Erythroblast (primary cell): ENCODE data around the gene IDH3G.

Source experiments
- GATA1 ChIP-seq: IDR thresholded peaks from 2 replicates; pipeline ENCODE4 v1.6.1; 2011; ENCODE audit warnings: low read depth, mild to moderate bottlenecking, control low read depth, low read length, moderate library complexity
- POLR2A ChIP-seq: IDR thresholded peaks from 2 replicates; pipeline ENCODE4 v1.6.1; 2011; ENCODE audit warnings: mild to moderate bottlenecking, low read length

GRCh38 chrX:153763989-153764755 lies 30.0 kb downstream of the IDH3G start, which contains the start of gene PLXNB3:
- TF ChIP-seq POLR2A (no peak), GATA1 (no peak)
